Thyroid gland (tissue), 4 donors: ENCODE data around the gene CELF4. TPM values are rescaled to one million over a fixed set of nuclear protein-coding genes. Genes with fewer than 3 reads are reported as not detected.
A peak's percentile ranks its signal among the peaks of the same experiment; 100 is the strongest.

Experiments used
- DNase-seq, 2 donors: peaks; one replicate each; pipeline ENCODE4 v3.0.0-alpha.2; 2019
- H3K27ac ChIP-seq, 3 donors: fragments of 200-600 bp; sonication (generic); 1 replicate in 2 of 3; 2 replicates in 1 of 3; pipeline ENCODE4 v1.5.1; 2016 to 2019; ENCODE audit warnings: mild to moderate bottlenecking in 1 of 3, moderate library complexity in 1 of 3
- H3K27me3 ChIP-seq: fragments of 200-600 bp; sonication (generic); one replicate; pipeline ENCODE4 v1.5.1; 2019
- H3K36me3 ChIP-seq, 2 donors: fragments of 200-600 bp; sonication (generic); one replicate each; pipeline ENCODE4 v1.5.1; 2016 to 2019
- H3K4me1 ChIP-seq, 2 donors: fragments of 200-600 bp; sonication (generic); one replicate each; pipeline ENCODE4 v1.5.1; 2017 to 2019
- H3K4me3 ChIP-seq, 3 donors: fragments of 200-600 bp; sonication (generic); replicated peaks in 1 of 3; 1 replicate in 2 of 3; 2 replicates in 1 of 3; pipeline ENCODE4 v1.5.1; 2016; ENCODE audit warnings: mild to moderate bottlenecking in 1 of 3
- H3K9me3 ChIP-seq: fragments of 200-600 bp; sonication (generic); one replicate; pipeline ENCODE4 v1.5.1; 2017
- POLR2A ChIP-seq, 2 donors: fragments of 450-650 bp; IDR thresholded peaks; one replicate each; pipeline ENCODE4 v1.6.1; 2017; ENCODE audit warnings: antibody characterized with exemption in 2 of 2, mild to moderate bottlenecking in 2 of 2, moderate library complexity in 1 of 2
- WGBS, 2 donors: methylation state at CpG; one replicate each; pipeline ENCODE4 v1.1.5; 2017; 5-methylcytosine and 5-hydroxymethylcytosine counted together
- intact Hi-C: fragments of 100-400 bp; cut with DNase I; formaldehyde crosslinking; loops from one replicate; pipeline ENCODE4 v1.15.1; 2023
- total RNA-seq, 4 donors: library from RNA; depleted of rRNA; stranded (reverse); fragments of >200 nt; gene quantifications; one replicate each; pipeline ENCODE4 v1.2.3, GENCODE V29; 2016
- TF ChIP-seq, protein P1 (sequence below), 6 experiments: fragments of 200-600 bp in 3 of 6; fragments of 450-650 bp in 3 of 6; sonication (generic) in 3 of 6; IDR thresholded peaks; one replicate each; pipeline ENCODE4 v1.5.1; 2016 to 2019; ENCODE audit warnings: antibody characterized with exemption in 6 of 6, mild to moderate bottlenecking in 2 of 6, inconsistent platforms in 1 of 6, moderate library complexity in 1 of 6

The CELF4 gene
- total RNA-seq, 4 donors from 2014 or later = 4.3 TPM; not detected in 3

DNA sequence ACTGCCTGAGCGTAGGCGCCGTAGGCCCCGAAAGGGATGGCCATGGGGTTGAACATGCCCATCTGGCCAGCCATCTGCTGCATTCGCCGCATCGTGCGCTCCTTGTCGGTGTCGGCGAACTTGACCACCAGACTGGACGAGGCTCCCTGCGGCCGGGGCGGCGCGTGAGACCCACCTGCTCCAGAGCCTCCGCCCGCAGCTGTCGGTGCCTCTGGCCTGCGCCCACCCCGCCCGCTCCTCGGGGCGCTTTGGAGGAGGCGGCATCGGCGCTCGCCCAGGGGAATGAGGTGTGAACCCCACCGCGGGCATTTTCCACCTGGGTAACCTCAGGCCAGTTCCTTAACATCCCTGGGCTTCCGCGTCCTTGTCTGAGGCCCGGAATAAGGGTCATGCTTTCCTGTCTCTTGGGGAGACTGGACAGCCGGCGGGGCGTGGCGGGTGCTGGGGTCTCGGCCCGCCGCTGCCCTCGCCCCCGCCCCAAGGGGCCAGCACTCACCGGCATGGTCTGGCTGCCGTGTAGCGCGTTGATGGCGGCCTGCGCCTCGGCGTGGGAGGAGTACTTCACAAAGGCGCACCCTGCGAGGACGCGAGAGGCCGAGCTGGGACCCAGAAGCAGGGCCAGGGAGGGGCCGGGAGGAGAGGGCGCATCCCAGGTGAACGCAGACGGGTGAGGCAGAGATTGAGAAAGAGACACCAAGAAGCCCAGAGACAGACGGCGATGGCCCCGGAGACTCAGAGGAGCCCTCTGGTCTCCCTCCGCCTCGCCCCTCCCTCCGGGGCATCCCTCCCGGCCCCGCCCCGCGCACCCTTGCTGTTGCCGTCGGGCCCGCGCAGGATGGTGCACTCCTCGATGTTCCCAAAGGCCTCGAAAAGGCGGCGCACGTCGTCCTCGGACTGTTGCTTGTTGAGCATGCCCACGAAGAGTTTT, 291.0 kb downstream of the CELF4 start:
- WGBS, 2 donors = 27 to 46% methylated on average over 4 to 6 of the region's 82 CpGs

DNA sequence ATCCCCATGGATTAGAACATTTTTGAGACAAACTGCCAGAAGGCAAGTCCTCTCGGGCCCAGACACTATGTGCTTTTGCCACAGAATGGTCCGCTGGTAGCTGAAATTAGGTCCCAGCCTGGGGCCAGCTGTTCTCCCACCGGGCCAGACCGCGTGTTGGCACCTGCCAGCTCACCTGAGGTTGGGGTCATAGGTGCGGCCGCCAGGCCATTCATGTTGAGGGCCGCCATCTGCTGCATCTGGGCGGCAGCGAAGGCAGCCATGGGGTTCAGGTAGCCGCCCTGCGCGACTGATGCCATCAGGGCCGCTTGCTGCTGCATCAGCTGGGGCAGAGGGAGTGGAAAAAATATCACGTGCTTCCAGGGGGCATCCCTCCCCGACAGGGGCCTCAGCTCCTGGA, 292.8 kb downstream of the CELF4 start:
- TF ChIP-seq, protein P1, sequence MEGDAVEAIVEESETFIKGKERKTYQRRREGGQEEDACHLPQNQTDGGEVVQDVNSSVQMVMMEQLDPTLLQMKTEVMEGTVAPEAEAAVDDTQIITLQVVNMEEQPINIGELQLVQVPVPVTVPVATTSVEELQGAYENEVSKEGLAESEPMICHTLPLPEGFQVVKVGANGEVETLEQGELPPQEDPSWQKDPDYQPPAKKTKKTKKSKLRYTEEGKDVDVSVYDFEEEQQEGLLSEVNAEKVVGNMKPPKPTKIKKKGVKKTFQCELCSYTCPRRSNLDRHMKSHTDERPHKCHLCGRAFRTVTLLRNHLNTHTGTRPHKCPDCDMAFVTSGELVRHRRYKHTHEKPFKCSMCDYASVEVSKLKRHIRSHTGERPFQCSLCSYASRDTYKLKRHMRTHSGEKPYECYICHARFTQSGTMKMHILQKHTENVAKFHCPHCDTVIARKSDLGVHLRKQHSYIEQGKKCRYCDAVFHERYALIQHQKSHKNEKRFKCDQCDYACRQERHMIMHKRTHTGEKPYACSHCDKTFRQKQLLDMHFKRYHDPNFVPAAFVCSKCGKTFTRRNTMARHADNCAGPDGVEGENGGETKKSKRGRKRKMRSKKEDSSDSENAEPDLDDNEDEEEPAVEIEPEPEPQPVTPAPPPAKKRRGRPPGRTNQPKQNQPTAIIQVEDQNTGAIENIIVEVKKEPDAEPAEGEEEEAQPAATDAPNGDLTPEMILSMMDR (IDR thresholded peaks at IDR 0.05) = no peak
- TF ChIP-seq POLR2A (IDR thresholded peaks at IDR 0.05) = no peak
- 72 to 78% methylated on average over 6 to 8 of the region's 16 CpGs for WGBS, 2 donors
- Histone ChIP-seq H3K36me3 (no peaks in the 10 kb centered on the region), H3K4me1 (no peaks in the 10 kb centered on the region), H3K9me3 (no peaks in the 10 kb centered on the region), H3K27ac (no peak overlapping the region), H3K4me3 (no peak overlapping the region), H3K27me3 (no peaks in the 10 kb centered on the region)
- intact Hi-C loops = no loop called here
- no peak for DNase-seq

More for the DNA sequence above, 291.0 kb downstream of the CELF4 start:
- DNase-seq = no peak
- Histone ChIP-seq H3K9me3 (no peaks in the 10 kb centered on the region), H3K36me3 (no peaks in the 10 kb centered on the region), H3K27me3 (no peaks in the 10 kb centered on the region), H3K27ac (no peak overlapping the region), H3K4me3 (no peak overlapping the region), H3K4me1 (no peaks in the 10 kb centered on the region)
- intact Hi-C loops = no loop called here
- TF ChIP-seq, protein P1 (IDR thresholded peaks at IDR 0.05) = no peak
- no peak for TF ChIP-seq POLR2A (IDR thresholded peaks at IDR 0.05)

DNA sequence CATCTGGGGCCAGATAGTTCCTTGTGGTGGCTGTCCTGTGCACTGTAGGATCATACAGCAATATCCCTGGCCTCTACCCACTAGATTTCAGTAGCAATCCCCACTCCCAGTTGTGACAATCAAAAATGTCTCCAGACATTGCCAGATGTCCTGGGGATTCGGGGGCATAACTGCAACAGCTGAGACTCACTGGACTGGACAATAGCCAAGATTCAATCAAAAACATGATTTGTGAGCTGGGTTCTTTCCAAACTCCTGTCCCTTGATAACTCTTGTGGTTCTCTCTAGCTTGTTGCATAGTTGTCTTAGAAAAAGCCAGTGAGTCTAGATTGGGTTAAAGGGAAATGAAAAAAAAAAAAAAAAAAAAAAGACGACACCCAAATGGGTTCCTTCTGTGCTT, 293.4 kb downstream of the CELF4 start:
- H3K27ac ChIP-seq = no peak overlapping the region
- H3K27me3 ChIP-seq = no peaks in the 10 kb centered on the region
- no peaks in the 10 kb centered on the region for H3K4me1 ChIP-seq
- TF ChIP-seq, protein P1 (IDR thresholded peaks at IDR 0.05) = no peak
- no peak for TF ChIP-seq POLR2A (IDR thresholded peaks at IDR 0.05)
- intact Hi-C loops = no loop called here
- no peak for DNase-seq
- no peaks in the 10 kb centered on the region for H3K9me3 ChIP-seq
- H3K36me3 ChIP-seq = no peaks in the 10 kb centered on the region
- WGBS, 2 donors = 62 to 76% methylated on average over 2 of the region's 2 CpGs
- no peak overlapping the region for H3K4me3 ChIP-seq

DNA sequence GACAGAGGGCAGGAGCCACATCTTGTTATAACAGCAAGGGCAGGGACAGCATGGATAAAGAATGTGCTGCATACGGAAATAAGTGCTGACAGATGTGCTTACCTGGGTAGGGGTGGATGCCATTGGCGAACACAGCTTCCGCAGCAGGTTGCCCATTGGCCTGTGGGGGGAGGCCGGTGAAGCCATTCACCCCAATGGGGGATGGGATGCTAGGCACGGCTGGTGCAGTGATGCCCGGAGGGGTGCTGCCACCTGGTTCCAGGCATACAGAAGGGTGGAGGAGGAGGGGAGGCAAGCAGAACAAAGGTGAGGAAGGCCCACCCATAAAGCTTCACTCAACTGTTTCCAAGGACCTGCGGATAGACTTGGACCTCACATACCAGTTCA, 294.9 kb downstream of the CELF4 start:
- no peak for TF ChIP-seq POLR2A (IDR thresholded peaks at IDR 0.05)
- TF ChIP-seq, protein P1 (IDR thresholded peaks at IDR 0.05) = no peak
- Histone ChIP-seq H3K4me1 (no peaks in the 10 kb centered on the region), H3K9me3 (no peaks in the 10 kb centered on the region), H3K36me3 (no peaks in the 10 kb centered on the region), H3K27ac (no peak overlapping the region), H3K27me3 (no peaks in the 10 kb centered on the region), H3K4me3 (no peak overlapping the region)
- WGBS, 2 donors = 86 to 88% methylated on average over 7 of the region's 7 CpGs
- no peak for DNase-seq
- intact Hi-C loops = no loop called here

DNA sequence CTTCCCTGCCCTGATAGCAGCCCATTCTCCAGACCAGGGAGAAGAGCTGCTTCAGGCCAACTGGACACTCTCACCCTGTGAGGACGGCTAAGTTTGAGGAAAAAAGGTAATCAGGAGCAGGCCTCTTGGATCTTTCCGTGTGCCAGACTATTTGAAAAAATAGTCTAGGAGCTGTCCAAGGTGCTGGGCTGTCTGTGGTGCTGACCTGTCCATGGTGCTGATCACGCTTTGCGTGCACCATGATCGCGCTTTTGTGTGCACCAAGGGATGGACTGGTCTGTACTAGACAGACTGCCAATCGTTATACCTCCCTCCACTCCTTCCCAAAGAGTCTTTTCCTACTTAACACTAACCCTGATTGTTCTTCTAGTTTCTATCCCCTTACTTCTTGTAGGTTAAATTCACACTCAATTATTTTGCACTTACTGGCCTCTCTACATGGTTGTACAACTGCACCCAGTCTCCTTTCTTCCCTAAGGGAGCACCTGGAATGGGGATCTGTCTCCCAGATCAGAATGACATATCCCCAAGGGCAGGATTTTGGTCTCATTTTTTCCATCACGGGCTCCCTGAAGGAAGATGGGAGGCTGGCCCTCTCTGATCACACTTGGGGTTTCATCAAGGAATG, 295.4 kb downstream of the CELF4 start:
- peak; percentile 54 to 67 for DNase-seq

More for the DNA sequence above, 295.4 kb downstream of the CELF4 start:
- no peak for TF ChIP-seq POLR2A (IDR thresholded peaks at IDR 0.05)
- TF ChIP-seq, protein P1 (IDR thresholded peaks at IDR 0.05) = no peak
- H3K27me3 ChIP-seq = no peaks in the 10 kb centered on the region
- no peak overlapping the region for H3K27ac ChIP-seq
- H3K36me3 ChIP-seq = no peaks in the 10 kb centered on the region
- intact Hi-C loops = no loop called here
- 17 to 23% methylated on average over 8 of the region's 8 CpGs for WGBS, 2 donors
- H3K4me1 ChIP-seq = no peaks in the 10 kb centered on the region
- H3K4me3 ChIP-seq = no peak overlapping the region
- H3K9me3 ChIP-seq = no peaks in the 10 kb centered on the region
